Measurements from ENCODE around the gene UNC13B. TPM values are rescaled to one million over a fixed set of nuclear protein-coding genes. Genes with fewer than 3 reads are reported as not detected.

UNC13B gene
- total RNA-seq, 1 donor: 25.3 TPM

GRCh38 chr9:35414889-35415288 is 253.1 kb downstream of the UNC13B start:
- H3K4me2 ChIP-seq (ENCODE audit: insufficient read depth, low read length): no peak overlapping the region
- H3K27ac ChIP-seq (ENCODE audit: low read depth, low read length): no peak overlapping the region
- H3K4me1 ChIP-seq (ENCODE audit: insufficient read depth, low read length): no peaks in the 10 kb centered on the region
- TF ChIP-seq CTCF (IDR thresholded peaks at IDR 0.05; ENCODE audit: extremely low read depth, low read depth, low read length): no peak
- H2AFZ ChIP-seq (ENCODE audit: low read length): no peak overlapping the region
- no peaks in the 10 kb centered on the region for H4K20me1 ChIP-seq (ENCODE audit: insufficient read depth, low read length)
- H3K4me3 ChIP-seq (ENCODE audit: insufficient read depth, low read length): no peak overlapping the region
- no peaks in the 10 kb centered on the region for H3K79me2 ChIP-seq (ENCODE audit: insufficient read depth, low read length)
- H3K36me3 ChIP-seq (ENCODE audit: insufficient read depth, low read length): no peaks in the 10 kb centered on the region
- peaks cover 3% of the 10 kb centered on the region for H3K27me3 ChIP-seq (ENCODE audit: insufficient read depth, low read length)
- no peak for DNase-seq (ENCODE audit: insufficient read length, low spot score, missing footprints)
- H3K9me3 ChIP-seq (ENCODE audit: low read depth, low read length): no peaks in the 10 kb centered on the region

GRCh38 chr9:35415402-35416097 is 253.7 kb downstream of the UNC13B start:
- Histone ChIP-seq H3K4me2 (ENCODE audit: insufficient read depth, low read length) (no peak overlapping the region), H3K36me3 (ENCODE audit: insufficient read depth, low read length) (no peaks in the 10 kb centered on the region), H3K4me3 (ENCODE audit: insufficient read depth, low read length) (no peak overlapping the region), H3K4me1 (ENCODE audit: insufficient read depth, low read length) (no peaks in the 10 kb centered on the region), H3K27me3 (ENCODE audit: insufficient read depth, low read length) (peaks cover 3% of the 10 kb centered on the region), H3K9me3 (ENCODE audit: low read depth, low read length) (no peaks in the 10 kb centered on the region), H3K79me2 (ENCODE audit: insufficient read depth, low read length) (no peaks in the 10 kb centered on the region), H3K27ac (ENCODE audit: low read depth, low read length) (no peak overlapping the region), H2AFZ (ENCODE audit: low read length) (no peak overlapping the region), H4K20me1 (ENCODE audit: insufficient read depth, low read length) (no peaks in the 10 kb centered on the region)
- no peak for TF ChIP-seq CTCF (IDR thresholded peaks at IDR 0.05; ENCODE audit: extremely low read depth, low read depth, low read length)
- DNase-seq (ENCODE audit: insufficient read length, low spot score, missing footprints): no peak

- DNase-seq (ENCODE audit: insufficient read length, low spot score, missing footprints): no peak
- Histone ChIP-seq H3K36me3 (ENCODE audit: insufficient read depth, low read length) (no peaks in the 10 kb centered on the region), H3K4me3 (ENCODE audit: insufficient read depth, low read length) (no peak overlapping the region), H3K4me2 (ENCODE audit: insufficient read depth, low read length) (no peak overlapping the region), H3K27me3 (ENCODE audit: insufficient read depth, low read length) (peaks cover 3% of the 10 kb centered on the region), H3K79me2 (ENCODE audit: insufficient read depth, low read length) (no peaks in the 10 kb centered on the region), H3K9me3 (ENCODE audit: low read depth, low read length) (no peaks in the 10 kb centered on the region), H4K20me1 (ENCODE audit: insufficient read depth, low read length) (no peaks in the 10 kb centered on the region), H3K4me1 (ENCODE audit: insufficient read depth, low read length) (no peaks in the 10 kb centered on the region), H3K27ac (ENCODE audit: low read depth, low read length) (no peak overlapping the region), H2AFZ (ENCODE audit: low read length) (no peak overlapping the region)
- TF ChIP-seq CTCF (IDR thresholded peaks at IDR 0.05; ENCODE audit: extremely low read depth, low read depth, low read length): no peak
Observed at GRCh38 chr9:35416098-35416427, 254.3 kb downstream of the UNC13B start.

GRCh38 chr9:35422346-35422745 is 260.5 kb downstream of the UNC13B start:
- TF ChIP-seq CTCF (IDR thresholded peaks at IDR 0.05; ENCODE audit: extremely low read depth, low read depth, low read length): no peak
- Histone ChIP-seq H3K4me3 (ENCODE audit: insufficient read depth, low read length) (no peak overlapping the region), H3K9me3 (ENCODE audit: low read depth, low read length) (no peaks in the 10 kb centered on the region), H4K20me1 (ENCODE audit: insufficient read depth, low read length) (no peaks in the 10 kb centered on the region), H2AFZ (ENCODE audit: low read length) (no peak overlapping the region), H3K79me2 (ENCODE audit: insufficient read depth, low read length) (no peaks in the 10 kb centered on the region), H3K27me3 (ENCODE audit: insufficient read depth, low read length) (peaks cover 4% of the 10 kb centered on the region), H3K4me1 (ENCODE audit: insufficient read depth, low read length) (no peaks in the 10 kb centered on the region), H3K36me3 (ENCODE audit: insufficient read depth, low read length) (no peaks in the 10 kb centered on the region), H3K4me2 (ENCODE audit: insufficient read depth, low read length) (no peak overlapping the region), H3K27ac (ENCODE audit: low read depth, low read length) (no peak overlapping the region)
- DNase-seq (ENCODE audit: insufficient read length, low spot score, missing footprints): no peak
